NCI-H2227 (cell line): ENCODE results near the gene RPL10.

ENCODE experiments used
- DNase-seq: peaks from one replicate; lab custom pipeline; 2025; ENCODE audit not compliant: unreplicated experiment; lab: John Stamatoyannopoulos, UW

Gene RPL10

GRCh38 chrX:154443992-154444754 lies 46.0 kb downstream of the RPL10 start, which contains the start of gene FAM50A:
Gene FAM50A, plus strand, starts transcription at chrX:154444141. Its CDS starts 95 bp downstream, at chrX:154444236.
- DNase-seq: peak; percentile 82

GRCh38 chrX:154444755-154445246 lies 46.6 kb downstream of the RPL10 start:
- no peak for DNase-seq

- DNase-seq: no peak
Observed at GRCh38 chrX:154445776-154446175, 47.6 kb downstream of the RPL10 start.

DNA sequence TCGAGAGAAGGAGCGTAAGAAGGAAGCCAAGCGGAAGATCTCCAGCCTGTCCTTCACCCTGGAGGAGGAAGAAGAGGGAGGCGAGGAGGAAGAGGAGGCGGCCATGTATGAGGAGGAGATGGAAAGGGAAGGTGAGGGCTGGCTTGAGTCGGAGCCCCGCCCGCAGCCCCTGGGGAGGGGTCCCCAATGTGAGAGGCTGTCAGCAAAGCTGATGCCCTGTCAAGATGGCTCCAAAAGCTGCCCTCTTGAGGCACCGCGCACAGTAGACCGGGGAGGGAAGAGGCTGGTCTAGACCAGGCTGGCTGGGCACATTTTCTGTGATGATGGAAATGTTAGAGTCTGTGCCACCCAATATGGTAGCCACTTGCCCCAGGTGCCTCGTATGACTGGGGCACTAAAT lies 48.3 kb downstream of the RPL10 start:
- no peak for DNase-seq

DNA sequence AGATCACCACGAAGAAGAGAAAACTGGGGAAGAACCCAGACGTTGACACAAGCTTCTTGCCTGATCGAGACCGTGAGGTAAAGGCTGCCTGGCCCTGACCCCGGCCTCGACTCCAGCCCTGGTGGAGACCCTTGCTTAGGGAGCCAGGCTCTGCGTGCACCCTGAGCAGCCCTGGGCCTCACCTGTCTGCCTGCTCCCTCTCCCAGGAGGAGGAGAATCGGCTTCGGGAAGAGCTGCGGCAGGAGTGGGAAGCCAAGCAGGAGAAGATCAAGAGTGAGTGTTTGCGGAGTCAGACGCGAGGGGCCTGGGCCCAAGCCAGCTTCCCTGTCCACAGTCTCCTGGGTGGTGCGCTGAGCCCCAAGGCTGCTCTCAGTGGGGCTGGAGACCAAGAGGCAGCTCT lies 50.3 kb downstream of the RPL10 start:
- no peak for DNase-seq

DNA sequence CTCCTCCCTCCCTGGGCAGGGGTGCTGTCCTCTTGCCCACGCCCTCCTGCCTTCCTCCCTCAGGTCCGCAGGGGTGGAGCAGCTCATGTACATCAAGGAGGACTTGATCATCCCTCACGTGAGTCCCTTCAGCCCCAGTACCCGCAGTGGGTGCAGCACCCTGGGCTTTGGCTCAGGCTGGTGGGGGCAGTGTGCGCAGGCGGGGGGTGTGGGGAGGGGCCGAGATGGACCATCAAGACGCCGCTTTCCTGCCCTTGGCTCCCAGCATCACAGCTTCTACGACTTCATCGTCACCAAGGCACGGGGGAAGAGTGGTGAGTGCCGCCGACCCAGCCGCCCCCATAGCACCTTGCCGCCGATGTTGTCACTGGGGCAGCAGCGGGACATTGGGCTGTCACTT lies 51.4 kb downstream of the RPL10 start:
- no peak for DNase-seq

- no peak for DNase-seq
Observed at GRCh38 chrX:154450312-154450711, 52.1 kb downstream of the RPL10 start.
